ENCODE results near the gene DDB1. TPM values are rescaled to one million over a fixed set of nuclear protein-coding genes. Genes with fewer than 3 reads are reported as not detected.
A peak's percentile ranks its signal among the peaks of the same experiment; 100 is the strongest.

The DDB1 gene
- total RNA-seq, 1 donor from 2014 or later: 175 TPM

GRCh38 chr11:61297341-61297740, 35.6 kb downstream of the DDB1 start:
- TF ChIP-seq CTCF (conservative IDR thresholded peaks at IDR 0.05; ENCODE audit: low read depth, low read length): no peak
- no peak overlapping the region for H3K4me3 ChIP-seq (ENCODE audit: low read depth, low read length)
- no peak for DNase-seq (ENCODE audit: low read depth)

- no peak for DNase-seq (ENCODE audit: low read depth)
- TF ChIP-seq CTCF (conservative IDR thresholded peaks at IDR 0.05; ENCODE audit: low read depth, low read length): no peak
- H3K4me3 ChIP-seq (ENCODE audit: low read depth, low read length): peak overlapping the region; percentile 63
Observed at GRCh38 chr11:61295596-61295926, 37.3 kb downstream of the DDB1 start.

- TF ChIP-seq CTCF (conservative IDR thresholded peaks at IDR 0.05; ENCODE audit: low read depth, low read length): peak; percentile 29
- H3K4me3 ChIP-seq (ENCODE audit: low read depth, low read length): peak within 1 kb of the TSS; percentile 63
- no peak for DNase-seq (ENCODE audit: low read depth)
Observed at GRCh38 chr11:61294717-61295595, 37.9 kb downstream of the DDB1 start, which contains the start of gene VWCE. Gene VWCE (minus strand): TSS chr11:61295316. CDS start chr11:61295037, 279 bp downstream.

GRCh38 chr11:61293867-61294716, 38.8 kb downstream of the DDB1 start:
- no peak for TF ChIP-seq CTCF (conservative IDR thresholded peaks at IDR 0.05; ENCODE audit: low read depth, low read length)
- DNase-seq (ENCODE audit: low read depth): no peak
- peak overlapping the region; percentile 63 for H3K4me3 ChIP-seq (ENCODE audit: low read depth, low read length)

GRCh38 chr11:61292356-61292755, 40.5 kb downstream of the DDB1 start:
- no peak for TF ChIP-seq CTCF (conservative IDR thresholded peaks at IDR 0.05; ENCODE audit: low read depth, low read length)
- DNase-seq (ENCODE audit: low read depth): no peak
- no peak overlapping the region for H3K4me3 ChIP-seq (ENCODE audit: low read depth, low read length)

- H3K4me3 ChIP-seq (ENCODE audit: low read depth, low read length): no peak overlapping the region
- peak; percentile 4 for TF ChIP-seq CTCF (conservative IDR thresholded peaks at IDR 0.05; ENCODE audit: low read depth, low read length)
- DNase-seq (ENCODE audit: low read depth): no peak
Observed at GRCh38 chr11:61290905-61291690, 41.8 kb downstream of the DDB1 start.

Measured in epithelial cell of proximal tubule (primary cell).